Ectodermal cell (in vitro differentiated cells): Measurements from ENCODE around the gene BTBD9.

ENCODE experiments used
- H3K27ac ChIP-seq: 2 replicates; pipeline ENCODE4 v1.7.0; 2013; ENCODE audit warnings: mild to moderate bottlenecking, low read depth, low read length; ENCODE audit not compliant: insufficient read depth, poor library complexity, severe bottlenecking
- H3K27me3 ChIP-seq: 2 replicates; pipeline ENCODE4 v1.7.0; 2013; ENCODE audit warnings: mild to moderate bottlenecking, low read length; ENCODE audit not compliant: insufficient read depth, control insufficient read depth, poor library complexity, severe bottlenecking
- H3K36me3 ChIP-seq: one replicate; pipeline ENCODE4 v1.7.0; 2013; ENCODE audit warnings: low read length; ENCODE audit not compliant: control insufficient read depth, insufficient read depth
- H3K4me1 ChIP-seq: one replicate; pipeline ENCODE4 v1.7.0; 2013; ENCODE audit warnings: low read length; ENCODE audit not compliant: control insufficient read depth, insufficient read depth
- H3K4me3 ChIP-seq: 2 replicates; pipeline ENCODE4 v1.7.0; 2013; ENCODE audit warnings: low read depth, low read length, control low read depth; ENCODE audit not compliant: insufficient read depth
- H3K9me3 ChIP-seq: 2 replicates; pipeline ENCODE4 v1.7.0; 2013; ENCODE audit warnings: mild to moderate bottlenecking, low read length, moderate library complexity; ENCODE audit not compliant: control insufficient read depth
- WGBS, 2 experiments: methylation state at CpG; one replicate each; pipeline ENCODE4 v1.1.7; 2013; ENCODE audit warnings: missing lambda C conversion rate in 2 of 2; 5-methylcytosine and 5-hydroxymethylcytosine counted together

Gene BTBD9

GRCh38 chr6:38512211-38512610 lies 127.5 kb downstream of the BTBD9 start:
- Histone ChIP-seq H3K36me3 (no peaks in the 10 kb centered on the region), H3K27me3 (no peaks in the 10 kb centered on the region), H3K9me3 (no peaks in the 10 kb centered on the region), H3K4me3 (no peak overlapping the region), H3K4me1 (peaks cover 15% of the 10 kb centered on the region), H3K27ac (no peak overlapping the region)
- WGBS, 2 experiments = 85 to 92% methylated on average over 5 of the region's 5 CpGs

GRCh38 chr6:38510205-38510604 lies 129.5 kb downstream of the BTBD9 start:
- H3K27ac ChIP-seq = no peak overlapping the region
- H3K27me3 ChIP-seq = no peaks in the 10 kb centered on the region
- WGBS, 2 experiments = 88% methylated on average over 1 of the region's 1 CpG; no CpG with 5 or more reads in 1 of the 2 experiments
- H3K4me1 ChIP-seq = peaks cover 15% of the 10 kb centered on the region
- no peaks in the 10 kb centered on the region for H3K9me3 ChIP-seq
- H3K36me3 ChIP-seq = no peaks in the 10 kb centered on the region
- no peak overlapping the region for H3K4me3 ChIP-seq

GRCh38 chr6:38509713-38510112 lies 130.0 kb downstream of the BTBD9 start:
- H3K4me3 ChIP-seq = no peak overlapping the region
- H3K36me3 ChIP-seq = no peaks in the 10 kb centered on the region
- H3K9me3 ChIP-seq = no peaks in the 10 kb centered on the region
- peaks cover 15% of the 10 kb centered on the region for H3K4me1 ChIP-seq
- 80 to 85% methylated on average over 1 of the region's 1 CpG for WGBS, 2 experiments
- H3K27ac ChIP-seq = no peak overlapping the region
- H3K27me3 ChIP-seq = no peaks in the 10 kb centered on the region

GRCh38 chr6:38508894-38509293 lies 130.8 kb downstream of the BTBD9 start:
- H3K9me3 ChIP-seq = no peaks in the 10 kb centered on the region
- no peaks in the 10 kb centered on the region for H3K36me3 ChIP-seq
- no peaks in the 10 kb centered on the region for H3K27me3 ChIP-seq
- no peak overlapping the region for H3K4me3 ChIP-seq
- H3K4me1 ChIP-seq = peaks cover 15% of the 10 kb centered on the region
- H3K27ac ChIP-seq = no peak overlapping the region

GRCh38 chr6:38508286-38508685 lies 131.4 kb downstream of the BTBD9 start:
- Histone ChIP-seq H3K27ac (no peak overlapping the region), H3K36me3 (no peaks in the 10 kb centered on the region), H3K4me1 (peaks cover 15% of the 10 kb centered on the region), H3K9me3 (no peaks in the 10 kb centered on the region), H3K4me3 (no peak overlapping the region), H3K27me3 (no peaks in the 10 kb centered on the region)
- WGBS, 2 experiments = 96% methylated on average over 2 of the region's 2 CpGs

GRCh38 chr6:38507173-38507572 lies 132.6 kb downstream of the BTBD9 start:
- Histone ChIP-seq H3K4me3 (no peak overlapping the region), H3K4me1 (peaks cover 20% of the 10 kb centered on the region), H3K9me3 (no peaks in the 10 kb centered on the region), H3K27me3 (no peaks in the 10 kb centered on the region), H3K27ac (no peak overlapping the region), H3K36me3 (no peaks in the 10 kb centered on the region)

GRCh38 chr6:38505826-38506225 lies 133.9 kb downstream of the BTBD9 start:
- peaks cover 20% of the 10 kb centered on the region for H3K4me1 ChIP-seq
- H3K4me3 ChIP-seq = no peak overlapping the region
- H3K27me3 ChIP-seq = no peaks in the 10 kb centered on the region
- no peaks in the 10 kb centered on the region for H3K36me3 ChIP-seq
- WGBS, 2 experiments = 91 to 95% methylated on average over 5 of the region's 5 CpGs
- H3K9me3 ChIP-seq = no peaks in the 10 kb centered on the region
- no peak overlapping the region for H3K27ac ChIP-seq

GRCh38 chr6:38504996-38505395 lies 134.7 kb downstream of the BTBD9 start:
- WGBS, 2 experiments = 82 to 91% methylated on average over 3 of the region's 3 CpGs
- Histone ChIP-seq H3K4me1 (peaks cover 20% of the 10 kb centered on the region), H3K36me3 (no peaks in the 10 kb centered on the region), H3K27me3 (no peaks in the 10 kb centered on the region), H3K27ac (no peak overlapping the region), H3K4me3 (no peak overlapping the region), H3K9me3 (no peaks in the 10 kb centered on the region)

- H3K9me3 ChIP-seq = no peaks in the 10 kb centered on the region
- H3K36me3 ChIP-seq = no peaks in the 10 kb centered on the region
- no peak overlapping the region for H3K4me3 ChIP-seq
- H3K27me3 ChIP-seq = no peaks in the 10 kb centered on the region
- H3K27ac ChIP-seq = no peak overlapping the region
- 91 to 93% methylated on average over 5 of the region's 6 CpGs for WGBS, 2 experiments
- peaks cover 12% of the 10 kb centered on the region for H3K4me1 ChIP-seq
Measured at GRCh38 chr6:38503960-38504682, 135.6 kb downstream of the BTBD9 start.

- Histone ChIP-seq H3K27ac (no peak overlapping the region), H3K36me3 (no peaks in the 10 kb centered on the region), H3K9me3 (no peaks in the 10 kb centered on the region), H3K4me3 (no peak overlapping the region), H3K4me1 (peaks cover 5% of the 10 kb centered on the region), H3K27me3 (no peaks in the 10 kb centered on the region)
- WGBS, 2 experiments = 61 to 70% methylated on average over 4 to 5 of the region's 5 CpGs
Measured at GRCh38 chr6:38503032-38503773, 136.5 kb downstream of the BTBD9 start.
